Measurements from ENCODE around the gene CHRFAM7A.
"Not testable (repeated sequence)": the region's sequence is repeated elsewhere in the genome, so short reads cannot be mapped to it uniquely, and the experiment has no call there.

CHRFAM7A gene

GRCh38 chr15:30315704-30316103, 77.6 kb downstream of the CHRFAM7A start:
- not testable (repeated sequence) for DNase-seq (ENCODE audit: low spot score)

- not testable (repeated sequence) for DNase-seq (ENCODE audit: low spot score)
These were observed 82.8 kb downstream of the CHRFAM7A start for GRCh38 chr15:30310575-30310974.

Measured in pons (tissue), 1 donor.